ENCODE data around the gene KIF15. TPM values are rescaled to one million over a fixed set of nuclear protein-coding genes. Genes with fewer than 3 reads are reported as not detected.
A peak's percentile ranks its signal among the peaks of the same experiment; 100 is the strongest.

Gene KIF15
- total RNA-seq, 1 experiment from 2014 or later, result 20.9 TPM

GRCh38 chr3:44771424-44772098 lies 10.0 kb downstream of the KIF15 start:
- intact Hi-C loops (cut with micrococcal nuclease), result no loop called here
- no peak for ATAC-seq
- Histone ChIP-seq H3K4me3 (replicated peaks in 1 of 2; ENCODE audit: low read depth in 1 of 2, low read length in 2 of 2) (no peak overlapping the region), H3K9me3 (ENCODE audit: control insufficient read depth in 1 of 2, insufficient read depth in 1 of 2, low read depth in 1 of 2, low read length in 2 of 2) (peaks cover 8 to 34% of the 10 kb centered on the region in 2 experiments; a peak in 3 of 4 replicates), H3K36me3 (ENCODE audit: control insufficient read depth in 1 of 2, insufficient read depth in 2 of 2, low read length in 2 of 2) (peaks cover 2 to 42% of the 10 kb centered on the region in 2 experiments; a peak in 3 of 4 replicates), H4K20me1 (ENCODE audit: insufficient read depth) (no peaks in the 10 kb centered on the region), H3K4me2 (ENCODE audit: low read length) (no peak overlapping the region), H3K27ac (ENCODE audit: low read depth, low read length) (no peak overlapping the region), H3K9me2 (ENCODE audit: insufficient read depth) (no peaks in the 10 kb centered on the region), H3K79me2 (ENCODE audit: insufficient read depth, low read length) (peaks cover 74% of the 10 kb centered on the region), H3K4me1 (ENCODE audit: control insufficient read depth in 1 of 2, insufficient read depth in 2 of 2, low read length in 2 of 2) (no peaks in the 10 kb centered on the region), H3K9ac (ENCODE audit: low read length) (no peak overlapping the region), H3K27me3 (ENCODE audit: insufficient read depth, low read length) (no peaks in the 10 kb centered on the region), H2AFZ (ENCODE audit: low read depth, low read length, poor library complexity, severe bottlenecking) (no peak overlapping the region)
- ChIA-PET CTCF (no interaction called here), RAD21 (ENCODE audit: low non-redundant PET in 1 of 2, low total read pairs in 2 of 2, uncharacterized antibody in 2 of 2, unreplicated experiment in 2 of 2) (no interaction called here), POLR2A (no interaction called here)
- no TSS peak for BruUV-seq (replicated peaks)
- TF ChIP-seq, protein P1, sequence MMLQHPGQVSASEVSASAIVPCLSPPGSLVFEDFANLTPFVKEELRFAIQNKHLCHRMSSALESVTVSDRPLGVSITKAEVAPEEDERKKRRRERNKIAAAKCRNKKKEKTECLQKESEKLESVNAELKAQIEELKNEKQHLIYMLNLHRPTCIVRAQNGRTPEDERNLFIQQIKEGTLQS (IDR thresholded peaks at IDR 0.05), result no peak
- TF ChIP-seq SIN3A (IDR thresholded peaks at IDR 0.05; ENCODE audit: low read depth) (no peak), JUND (IDR thresholded peaks at IDR 0.05) (no peak), CBX3 (IDR thresholded peaks at IDR 0.05; ENCODE audit: low read depth) (no peak), RAD21 (IDR thresholded peaks at IDR 0.05; ENCODE audit: low read depth) (no peak), EGR1 (IDR thresholded peaks at IDR 0.05; ENCODE audit: low read depth) (no peak), ZFX (IDR thresholded peaks at IDR 0.05) (no peak), CEBPB (IDR thresholded peaks at IDR 0.05; ENCODE audit: low read depth) (no peak), ZNF274 (IDR thresholded peaks at IDR 0.05; ENCODE audit: low read depth, low read length) (no peak), SRF (IDR thresholded peaks at IDR 0.05; ENCODE audit: low read depth) (no peak)
- no peak for DNase-seq (ENCODE audit: low read depth, low spot score)

GRCh38 chr3:44772099-44772442 lies 10.5 kb downstream of the KIF15 start:
- Histone ChIP-seq H3K9me2 (ENCODE audit: insufficient read depth) (no peaks in the 10 kb centered on the region), H3K27ac (ENCODE audit: low read depth, low read length) (no peak overlapping the region), H3K4me1 (ENCODE audit: control insufficient read depth in 1 of 2, insufficient read depth in 2 of 2, low read length in 2 of 2) (no peaks in the 10 kb centered on the region), H3K36me3 (ENCODE audit: control insufficient read depth in 1 of 2, insufficient read depth in 2 of 2, low read length in 2 of 2) (peaks cover 7 to 42% of the 10 kb centered on the region in 2 experiments), H3K9me3 (ENCODE audit: control insufficient read depth in 1 of 2, insufficient read depth in 1 of 2, low read depth in 1 of 2, low read length in 2 of 2) (peaks cover 8 to 34% of the 10 kb centered on the region in 2 experiments; a peak in 3 of 4 replicates), H3K4me2 (ENCODE audit: low read length) (no peak overlapping the region), H3K9ac (ENCODE audit: low read length) (no peak overlapping the region), H3K79me2 (ENCODE audit: insufficient read depth, low read length) (peaks cover 70% of the 10 kb centered on the region), H3K4me3 (replicated peaks in 1 of 2; ENCODE audit: low read depth in 1 of 2, low read length in 2 of 2) (no peak overlapping the region), H3K27me3 (ENCODE audit: insufficient read depth, low read length) (no peaks in the 10 kb centered on the region), H2AFZ (ENCODE audit: low read depth, low read length, poor library complexity, severe bottlenecking) (no peak overlapping the region), H4K20me1 (ENCODE audit: insufficient read depth) (no peaks in the 10 kb centered on the region)
- ChIA-PET POLR2A (no interaction called here), RAD21 (ENCODE audit: low non-redundant PET in 1 of 2, low total read pairs in 2 of 2, uncharacterized antibody in 2 of 2, unreplicated experiment in 2 of 2) (no interaction called here), CTCF (no interaction called here)
- peak; percentile 59; the same call in 1 of the 2 replicates for TF ChIP-seq CBX3 (IDR thresholded peaks at IDR 0.05; ENCODE audit: low read depth)
- TF ChIP-seq, protein P2, sequence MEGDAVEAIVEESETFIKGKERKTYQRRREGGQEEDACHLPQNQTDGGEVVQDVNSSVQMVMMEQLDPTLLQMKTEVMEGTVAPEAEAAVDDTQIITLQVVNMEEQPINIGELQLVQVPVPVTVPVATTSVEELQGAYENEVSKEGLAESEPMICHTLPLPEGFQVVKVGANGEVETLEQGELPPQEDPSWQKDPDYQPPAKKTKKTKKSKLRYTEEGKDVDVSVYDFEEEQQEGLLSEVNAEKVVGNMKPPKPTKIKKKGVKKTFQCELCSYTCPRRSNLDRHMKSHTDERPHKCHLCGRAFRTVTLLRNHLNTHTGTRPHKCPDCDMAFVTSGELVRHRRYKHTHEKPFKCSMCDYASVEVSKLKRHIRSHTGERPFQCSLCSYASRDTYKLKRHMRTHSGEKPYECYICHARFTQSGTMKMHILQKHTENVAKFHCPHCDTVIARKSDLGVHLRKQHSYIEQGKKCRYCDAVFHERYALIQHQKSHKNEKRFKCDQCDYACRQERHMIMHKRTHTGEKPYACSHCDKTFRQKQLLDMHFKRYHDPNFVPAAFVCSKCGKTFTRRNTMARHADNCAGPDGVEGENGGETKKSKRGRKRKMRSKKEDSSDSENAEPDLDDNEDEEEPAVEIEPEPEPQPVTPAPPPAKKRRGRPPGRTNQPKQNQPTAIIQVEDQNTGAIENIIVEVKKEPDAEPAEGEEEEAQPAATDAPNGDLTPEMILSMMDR (IDR thresholded peaks at IDR 0.05 in 2 of 3, conservative IDR thresholded peaks at IDR 0.05 in 1 of 3; ENCODE audit: borderline replicate concordance in 1 of 3, insufficient read depth in 1 of 3, low read depth in 2 of 3, low read length in 2 of 3), result no peak
- DNase-seq (ENCODE audit: low read depth, low spot score) (no peak), ATAC-seq (no peak)
- intact Hi-C loops (cut with micrococcal nuclease), result no loop called here
- BruUV-seq (replicated peaks), result no TSS peak
